ENCODE measurements around the gene SCN7A. TPM values are rescaled to one million over a fixed set of nuclear protein-coding genes. Genes with fewer than 3 reads are reported as not detected.
A peak's percentile ranks its signal among the peaks of the same experiment; 100 is the strongest.
"Not testable (repeated sequence)": the region's sequence is repeated elsewhere in the genome, so short reads cannot be mapped to it uniquely, and the experiment has no call there.

Gene SCN7A
- total RNA-seq, 1 experiment from 2014 or later = not detected

DNA sequence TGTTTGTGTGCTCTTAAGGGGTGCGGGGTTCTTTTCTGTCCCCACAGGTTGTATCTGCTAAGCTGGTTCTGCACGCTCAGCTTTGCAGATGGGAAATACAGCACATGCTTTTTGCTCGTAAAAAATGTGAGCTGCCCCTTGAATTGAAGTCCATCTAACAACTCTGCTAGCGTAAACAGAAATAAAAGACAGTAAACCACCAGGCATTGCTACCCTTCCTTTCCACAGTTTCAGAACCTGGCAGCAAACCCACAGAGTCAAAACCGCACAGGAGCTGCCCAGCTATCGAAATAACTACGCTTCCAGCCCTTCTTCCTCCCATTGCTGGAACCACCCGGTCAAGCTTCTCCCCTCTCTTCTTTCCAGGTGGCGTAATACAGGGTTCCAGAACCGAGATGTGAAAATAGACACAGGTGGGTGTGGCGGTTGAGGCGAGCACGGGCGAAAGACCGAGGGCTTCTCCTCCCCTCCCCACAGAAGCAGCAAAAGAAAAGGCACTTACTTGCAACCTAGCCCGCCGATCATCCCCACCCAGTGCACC is 118.8 kb downstream of the SCN7A start:
- in situ Hi-C loops (cut with HindIII; ENCODE audit: low pct_unique_long_range_greater_than_20kb, low sequenced_read_pairs) = no loop called here
- DNase-seq (ENCODE audit: low read depth, low spot score) = no peak

DNA sequence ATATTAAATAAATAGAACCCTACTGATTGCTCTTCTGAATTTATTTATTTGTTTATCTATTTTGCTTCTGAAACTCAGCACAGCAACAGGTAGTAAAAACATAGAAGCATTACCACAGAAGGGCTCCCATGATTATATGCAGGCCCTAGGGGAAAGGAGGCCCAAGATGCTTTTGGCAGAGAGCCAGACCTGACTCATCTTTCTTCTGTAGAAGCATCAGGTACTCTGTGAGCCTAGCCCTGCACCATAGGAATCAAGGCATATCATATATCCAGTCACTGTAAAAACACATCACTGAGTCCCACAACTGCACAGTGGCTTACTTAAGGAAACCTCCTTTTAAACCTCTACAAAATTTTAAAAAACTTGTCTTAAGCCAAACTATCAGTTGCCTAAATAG is 120.1 kb downstream of the SCN7A start:
- peak; percentile 4 for DNase-seq (ENCODE audit: low read depth, low spot score)
- in situ Hi-C loops (cut with HindIII; ENCODE audit: low pct_unique_long_range_greater_than_20kb, low sequenced_read_pairs) = no loop called here

DNA sequence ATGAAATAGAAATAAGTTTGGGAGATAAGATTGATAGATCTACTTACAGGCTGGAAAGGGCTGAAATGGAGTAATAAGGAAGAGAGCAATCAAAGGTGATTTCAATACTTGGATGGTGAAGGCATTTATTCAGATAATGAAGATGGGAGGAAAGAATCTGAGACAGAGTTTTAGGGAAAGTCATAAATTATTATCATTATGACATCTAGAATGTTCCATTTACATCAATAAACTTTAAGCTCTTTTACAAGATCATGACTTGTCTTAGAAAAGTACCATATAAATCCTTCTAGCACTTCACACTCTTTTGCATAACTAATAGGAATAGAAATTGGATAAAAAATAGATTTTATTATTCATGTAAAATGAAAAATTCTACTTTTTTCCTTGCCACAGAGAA is 120.5 kb downstream of the SCN7A start:
- no peak for DNase-seq (ENCODE audit: low read depth, low spot score)
- in situ Hi-C loops (cut with HindIII; ENCODE audit: low pct_unique_long_range_greater_than_20kb, low sequenced_read_pairs) = no loop called here

DNA sequence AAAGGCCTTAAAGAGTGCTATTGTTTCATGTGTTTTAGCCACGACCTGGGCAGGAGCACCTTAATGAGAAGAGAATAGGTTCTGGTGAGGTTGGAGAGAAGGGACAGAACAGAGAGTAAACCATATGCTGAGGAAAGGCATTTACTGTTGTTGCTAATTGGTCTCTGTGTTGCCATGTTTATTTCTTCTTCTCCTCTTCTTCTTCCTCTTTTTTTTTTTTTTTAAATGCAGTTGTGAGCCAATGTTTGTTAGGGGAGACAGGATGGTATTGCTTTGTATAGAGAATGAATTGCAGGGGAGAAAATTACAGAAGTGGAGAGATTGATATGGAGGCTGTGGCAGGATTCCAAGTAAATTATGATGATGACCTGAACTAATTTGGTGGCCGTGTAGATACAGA is 120.9 kb downstream of the SCN7A start:
- in situ Hi-C loops (cut with HindIII; ENCODE audit: low pct_unique_long_range_greater_than_20kb, low sequenced_read_pairs) = no loop called here
- DNase-seq (ENCODE audit: low read depth, low spot score) = no peak

DNA sequence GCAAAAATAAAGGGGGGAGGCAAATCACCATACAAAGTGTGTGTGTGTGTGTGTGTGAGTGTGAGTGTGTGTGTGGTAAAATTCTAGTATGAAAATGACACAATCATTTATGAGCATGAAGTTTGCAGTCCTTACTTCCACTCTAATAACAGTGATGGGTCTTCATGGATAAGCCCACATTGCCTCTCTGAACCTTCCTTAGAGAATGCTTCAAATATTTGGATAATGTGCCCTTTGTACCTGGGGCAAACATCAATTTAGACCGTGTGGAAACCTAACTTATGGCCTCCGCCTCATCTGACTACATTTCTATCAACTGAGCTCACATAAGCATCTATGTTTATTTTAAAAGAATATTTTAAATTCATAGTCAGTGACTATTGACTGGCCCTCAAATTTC is 122.0 kb downstream of the SCN7A start:
- in situ Hi-C loops (cut with HindIII; ENCODE audit: low pct_unique_long_range_greater_than_20kb, low sequenced_read_pairs) = no loop called here
- DNase-seq (ENCODE audit: low read depth, low spot score) = no peak

DNA sequence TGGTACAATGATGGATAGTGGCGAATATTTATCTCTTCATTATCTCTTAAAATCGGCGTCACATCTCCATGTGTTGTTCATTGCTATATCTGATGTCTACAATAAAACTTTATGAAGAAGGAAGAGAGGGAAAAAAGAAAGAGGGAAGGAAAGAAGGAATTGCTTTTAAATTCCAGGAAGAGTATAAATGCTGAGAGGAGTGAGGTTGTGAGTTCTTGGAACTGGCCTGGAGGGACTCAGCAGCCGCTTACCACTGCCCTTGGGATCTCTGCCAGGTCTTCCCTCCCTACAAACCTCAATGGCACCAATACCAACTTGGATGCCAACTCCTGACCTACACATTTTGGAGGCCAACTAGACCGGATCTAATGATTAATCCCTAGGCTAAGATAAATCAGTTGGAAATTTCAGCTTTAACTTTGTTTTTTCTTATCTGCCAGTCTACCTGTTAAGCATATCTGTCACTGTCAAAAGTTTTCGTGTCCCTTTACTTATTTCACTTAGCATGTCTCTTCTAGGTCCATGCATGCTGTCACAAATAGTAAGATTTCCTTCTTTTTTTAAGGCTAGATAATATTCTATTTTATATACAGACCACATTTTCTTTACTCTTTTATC is 128.1 kb downstream of the SCN7A start:
- in situ Hi-C loops (cut with HindIII; ENCODE audit: low pct_unique_long_range_greater_than_20kb, low sequenced_read_pairs) = no loop called here
- DNase-seq (ENCODE audit: low read depth, low spot score) = no peak

DNA sequence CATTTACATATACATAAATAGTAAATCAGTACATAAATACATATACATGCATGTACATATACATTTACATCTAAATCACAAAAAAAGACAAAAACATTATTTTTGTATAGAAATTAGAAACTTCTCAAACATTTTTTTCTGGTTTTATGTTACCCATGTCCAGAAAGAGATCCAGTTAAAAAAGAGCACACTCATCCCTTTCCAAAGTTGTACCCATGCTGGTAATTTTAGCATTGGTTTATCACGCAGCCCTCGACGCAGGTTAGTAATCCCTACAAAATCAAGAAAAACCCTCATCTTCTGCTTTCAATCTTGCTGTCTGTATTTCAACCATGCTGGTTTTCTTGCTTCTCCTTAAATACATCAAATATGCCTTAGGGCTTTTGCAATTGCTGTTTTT is 128.8 kb downstream of the SCN7A start:
- no peak for DNase-seq (ENCODE audit: low read depth, low spot score)
- in situ Hi-C loops (cut with HindIII; ENCODE audit: low pct_unique_long_range_greater_than_20kb, low sequenced_read_pairs) = no loop called here

DNA sequence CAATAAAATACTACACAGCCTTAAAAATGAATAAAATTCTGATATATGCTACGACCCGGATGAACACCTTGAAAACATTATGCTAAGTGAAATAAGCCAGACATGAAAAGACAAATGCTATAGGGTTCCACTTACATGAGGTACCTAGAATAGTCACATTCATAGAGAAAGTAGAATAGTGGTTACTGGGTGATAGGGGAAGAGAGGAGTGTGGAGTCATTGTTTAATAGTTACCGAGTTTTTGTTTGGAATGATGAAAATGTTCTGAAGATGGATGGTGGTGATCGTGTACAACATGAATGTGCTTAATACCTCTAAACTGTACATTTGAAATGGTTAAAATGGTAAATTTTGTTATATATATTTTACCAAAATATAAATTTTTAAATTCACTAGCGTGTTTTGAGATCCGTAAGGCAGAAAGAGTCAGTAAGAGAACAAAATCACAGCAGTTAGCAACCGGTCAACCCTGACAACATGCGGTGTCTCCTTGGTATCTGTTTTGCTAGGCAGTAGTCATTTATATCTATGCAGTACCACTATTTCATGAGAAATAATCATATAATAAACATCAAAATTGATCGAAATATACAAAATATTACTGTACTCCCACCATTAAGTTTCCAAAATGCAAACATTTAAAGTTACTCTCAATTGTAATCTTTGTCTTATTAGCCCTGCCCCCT is 129.4 kb downstream of the SCN7A start:
- no peak for DNase-seq (ENCODE audit: low read depth, low spot score)

DNA sequence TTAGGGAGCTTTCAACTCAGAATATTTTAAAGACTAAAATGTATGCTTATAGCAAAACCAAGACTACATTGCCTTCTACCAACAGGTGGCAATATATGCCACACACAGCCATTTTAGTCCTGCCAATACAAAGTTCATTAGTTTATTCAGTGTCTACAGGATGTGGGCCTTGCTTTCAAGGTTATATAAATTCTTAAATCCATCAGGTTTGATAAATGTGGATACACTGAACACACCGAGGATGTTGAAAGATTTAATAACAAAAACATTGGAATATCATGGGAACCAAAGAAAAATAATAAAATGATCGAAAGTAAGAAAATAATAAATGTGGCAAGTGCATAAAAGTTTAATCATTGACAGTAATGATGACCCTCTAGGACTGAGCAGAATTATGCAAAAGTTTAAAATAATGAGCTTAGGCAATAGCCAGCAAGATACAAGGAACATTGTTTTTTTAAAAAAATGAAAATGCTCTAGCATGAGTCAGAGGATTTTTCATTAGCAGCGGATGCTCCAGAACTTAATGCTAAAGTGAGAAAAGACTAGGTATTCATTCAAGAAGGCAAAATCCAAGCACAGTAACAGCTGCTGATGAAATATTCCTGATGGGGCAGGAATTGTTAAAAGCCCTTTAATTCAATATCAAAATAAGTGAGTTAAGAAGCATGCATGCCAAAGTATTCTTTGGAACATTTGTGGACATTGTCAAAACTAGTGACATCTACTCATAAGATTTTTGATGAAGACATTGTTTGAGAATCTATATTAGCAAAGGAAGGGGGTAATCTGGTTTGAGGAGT is 132.5 kb downstream of the SCN7A start:
- peak; percentile 56 for DNase-seq (ENCODE audit: low read depth, low spot score)
- in situ Hi-C loops (cut with HindIII; ENCODE audit: low pct_unique_long_range_greater_than_20kb, low sequenced_read_pairs) = no loop called here

More for the DNA sequence above, 129.4 kb downstream of the SCN7A start:
- in situ Hi-C loops (cut with HindIII; ENCODE audit: low pct_unique_long_range_greater_than_20kb, low sequenced_read_pairs) = no loop called here

DNA sequence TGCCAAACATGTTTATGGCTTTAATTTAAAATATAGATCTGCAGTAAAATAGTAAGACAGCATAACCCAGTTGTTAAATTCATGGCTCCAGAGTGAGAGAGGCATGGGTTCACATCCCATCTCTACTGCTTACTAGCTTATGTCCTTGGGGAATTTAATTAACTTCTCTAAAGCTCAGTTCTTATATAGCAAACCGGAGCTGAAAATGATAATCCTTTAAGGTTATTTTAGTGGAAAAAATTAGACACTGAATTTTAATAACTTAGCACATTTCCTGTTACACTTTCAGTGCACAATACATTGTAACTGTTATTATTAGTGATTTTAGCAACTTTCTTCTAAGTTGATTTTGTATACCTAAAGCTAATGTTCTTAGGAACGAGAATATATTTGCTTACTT is 133.1 kb downstream of the SCN7A start:
- in situ Hi-C loops (cut with HindIII; ENCODE audit: low pct_unique_long_range_greater_than_20kb, low sequenced_read_pairs) = no loop called here
- no peak for DNase-seq (ENCODE audit: low read depth, low spot score)

DNA sequence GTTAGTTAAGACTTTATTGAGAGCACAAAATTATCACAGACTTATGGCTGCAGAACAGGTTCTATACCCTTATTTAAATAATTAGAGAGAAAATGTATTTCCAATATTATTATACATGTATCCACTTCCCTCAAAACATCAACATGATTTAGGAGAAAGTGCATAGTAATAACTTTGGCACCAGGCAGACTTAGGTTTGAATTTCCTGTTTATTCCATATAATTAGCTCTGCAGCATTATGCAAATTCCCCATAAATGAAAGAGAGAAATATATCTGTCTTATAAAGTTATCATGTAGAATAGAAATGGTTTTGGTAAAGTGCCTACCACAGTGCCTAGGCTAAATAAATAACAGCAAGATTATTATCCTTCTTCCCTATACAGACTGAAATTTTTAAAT is 133.6 kb downstream of the SCN7A start:
- no peak for DNase-seq (ENCODE audit: low read depth, low spot score)
- in situ Hi-C loops (cut with HindIII; ENCODE audit: low pct_unique_long_range_greater_than_20kb, low sequenced_read_pairs) = no loop called here

DNA sequence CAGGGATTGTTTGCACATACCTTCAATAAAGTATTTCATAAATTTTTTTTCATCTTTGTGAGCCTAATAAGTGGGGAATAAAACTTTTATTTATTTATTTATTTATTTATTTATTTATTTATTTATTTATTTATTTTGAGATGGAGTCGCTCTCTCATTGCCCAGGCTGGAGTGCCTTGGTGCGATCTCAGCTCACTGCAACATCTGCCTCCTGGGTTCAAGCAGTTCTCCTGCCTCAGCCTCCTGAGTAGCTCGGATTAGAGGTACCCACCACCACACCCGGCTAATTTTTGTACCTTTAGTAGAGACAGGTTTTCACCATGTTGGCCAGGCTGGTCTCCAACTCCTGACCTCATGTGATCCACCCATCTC is 136.1 kb downstream of the SCN7A start:
- in situ Hi-C loops (cut with HindIII; ENCODE audit: low pct_unique_long_range_greater_than_20kb, low sequenced_read_pairs); DNase-seq (ENCODE audit: low read depth, low spot score): not testable (repeated sequence)

DNA sequence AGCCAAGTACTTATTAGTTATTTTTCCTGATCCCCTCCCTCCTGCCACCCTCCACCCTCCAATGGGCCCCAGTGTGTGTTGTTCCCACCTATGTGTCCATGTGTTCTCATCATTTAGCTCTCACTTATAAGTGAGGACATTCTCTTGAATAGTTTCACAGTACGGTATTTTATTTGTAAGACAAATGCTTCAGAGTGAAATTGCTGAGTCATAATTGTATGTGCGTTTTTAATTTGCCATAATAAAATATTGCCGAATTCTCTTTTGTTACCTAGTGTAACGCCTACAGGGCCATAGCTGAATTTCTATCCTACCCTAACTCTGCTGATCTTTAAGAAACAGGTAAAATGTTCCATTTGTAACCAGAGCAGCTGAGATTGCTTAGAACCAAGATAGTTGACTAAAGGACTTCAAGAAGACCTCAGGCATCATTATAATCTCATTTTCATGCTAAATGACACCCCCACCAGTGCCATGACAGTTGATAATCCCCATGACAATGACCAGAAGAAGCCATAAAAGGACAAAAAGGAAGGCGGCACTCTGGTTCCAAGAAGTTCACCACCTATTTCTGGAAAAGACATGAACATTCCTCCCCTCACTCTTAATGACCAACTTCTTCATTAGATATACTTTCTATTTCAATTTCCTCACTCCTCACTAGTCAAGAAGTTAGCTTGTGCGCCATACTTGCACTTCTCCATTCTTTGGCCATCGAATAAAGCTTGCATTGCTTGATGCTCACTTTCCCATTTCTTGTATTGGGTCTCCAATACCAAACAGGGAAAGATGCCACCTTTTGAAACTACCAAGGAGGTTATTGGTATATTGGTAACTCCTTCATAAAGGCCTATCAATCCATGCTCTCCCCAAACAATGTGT is 136.7 kb downstream of the SCN7A start:
- no peak for DNase-seq (ENCODE audit: low read depth, low spot score)
- in situ Hi-C loops (cut with HindIII; ENCODE audit: low pct_unique_long_range_greater_than_20kb, low sequenced_read_pairs) = no loop called here

Other genes with a start within 250 kb of the SCN7A start
- 0.21 and 0.27 TPM in 2 replicates for gene SCN9A, start 118.3 kb downstream of the SCN7A start, total RNA-seq (2014; rRNA removed; shearing (Covaris generic))